Measurements from ENCODE around the gene SNRPB2.

Gene SNRPB2

GRCh38 chr20:16691381-16691780, 38.4 kb upstream of the SNRPB2 start:
- peaks cover 9% of the 10 kb centered on the region for H3K4me1 ChIP-seq (ENCODE audit: insufficient read depth, low read length, poor library complexity, severe bottlenecking)

DNA sequence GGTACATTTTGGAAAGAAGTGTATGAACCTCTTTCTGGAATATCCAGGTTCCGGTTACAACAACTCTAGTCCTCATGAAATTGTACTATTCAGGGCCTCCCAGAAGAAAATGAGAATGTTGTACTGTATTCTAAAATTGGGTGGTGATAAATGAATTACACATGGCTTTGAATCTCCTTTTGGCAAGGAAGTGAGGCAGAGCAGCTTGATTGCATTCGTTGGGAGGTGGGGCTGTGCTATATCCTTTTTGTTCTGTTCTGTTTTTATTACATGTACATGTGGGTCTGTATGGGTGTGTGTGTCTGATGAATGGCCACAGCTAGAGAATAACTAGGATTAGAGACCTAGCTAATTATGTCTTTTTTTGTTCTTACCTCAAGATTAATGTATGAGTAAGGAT, 37.8 kb upstream of the SNRPB2 start:
- Histone ChIP-seq H3K9me2 (replicated peaks; ENCODE audit: low read depth, low read length) (no peaks in the 10 kb centered on the region), H3F3A (ENCODE audit: low read depth) (no peaks in the 10 kb centered on the region), H3K79me2 (ENCODE audit: insufficient read depth, low read length) (no peaks in the 10 kb centered on the region), H3K27me3 (ENCODE audit: insufficient read depth, low read length, poor library complexity, severe bottlenecking) (no peaks in the 10 kb centered on the region), H4K20me1 (ENCODE audit: insufficient read depth, low read length, poor library complexity, severe bottlenecking) (no peaks in the 10 kb centered on the region), H3K9ac (ENCODE audit: low read depth, low read length, poor library complexity, severe bottlenecking) (no peak overlapping the region), H3K9me3 (ENCODE audit: insufficient read depth, low read depth, low read length) (no peaks in the 10 kb centered on the region), H3K36me3 (ENCODE audit: insufficient read depth, low read length) (no peaks in the 10 kb centered on the region), H3K4me2 (ENCODE audit: low read depth, low read length, poor library complexity, severe bottlenecking) (peak overlapping the region; percentile 22), H2AFZ (ENCODE audit: low read length) (peak overlapping the region; percentile 30; the same call in 1 of the 2 replicates), H3K4me3 (ENCODE audit: low read length, poor library complexity, severe bottlenecking) (no peak overlapping the region), H3K4me1 (ENCODE audit: insufficient read depth, low read length, poor library complexity, severe bottlenecking) (peaks cover 9% of the 10 kb centered on the region)
- TF ChIP-seq, protein P1, sequence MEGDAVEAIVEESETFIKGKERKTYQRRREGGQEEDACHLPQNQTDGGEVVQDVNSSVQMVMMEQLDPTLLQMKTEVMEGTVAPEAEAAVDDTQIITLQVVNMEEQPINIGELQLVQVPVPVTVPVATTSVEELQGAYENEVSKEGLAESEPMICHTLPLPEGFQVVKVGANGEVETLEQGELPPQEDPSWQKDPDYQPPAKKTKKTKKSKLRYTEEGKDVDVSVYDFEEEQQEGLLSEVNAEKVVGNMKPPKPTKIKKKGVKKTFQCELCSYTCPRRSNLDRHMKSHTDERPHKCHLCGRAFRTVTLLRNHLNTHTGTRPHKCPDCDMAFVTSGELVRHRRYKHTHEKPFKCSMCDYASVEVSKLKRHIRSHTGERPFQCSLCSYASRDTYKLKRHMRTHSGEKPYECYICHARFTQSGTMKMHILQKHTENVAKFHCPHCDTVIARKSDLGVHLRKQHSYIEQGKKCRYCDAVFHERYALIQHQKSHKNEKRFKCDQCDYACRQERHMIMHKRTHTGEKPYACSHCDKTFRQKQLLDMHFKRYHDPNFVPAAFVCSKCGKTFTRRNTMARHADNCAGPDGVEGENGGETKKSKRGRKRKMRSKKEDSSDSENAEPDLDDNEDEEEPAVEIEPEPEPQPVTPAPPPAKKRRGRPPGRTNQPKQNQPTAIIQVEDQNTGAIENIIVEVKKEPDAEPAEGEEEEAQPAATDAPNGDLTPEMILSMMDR (conservative IDR thresholded peaks at IDR 0.05; ENCODE audit: low read length): no peak
- TF ChIP-seq EZH2phosphoT487 (IDR thresholded peaks at IDR 0.05; ENCODE audit: borderline replicate concordance): no peak

More at GRCh38 chr20:16691381-16691780, 38.4 kb upstream of the SNRPB2 start:
- Histone ChIP-seq H3K9me2 (replicated peaks; ENCODE audit: low read depth, low read length) (no peaks in the 10 kb centered on the region), H3K4me3 (ENCODE audit: low read length, poor library complexity, severe bottlenecking) (no peak overlapping the region), H3K9me3 (ENCODE audit: insufficient read depth, low read depth, low read length) (no peaks in the 10 kb centered on the region), H3K9ac (ENCODE audit: low read depth, low read length, poor library complexity, severe bottlenecking) (no peak overlapping the region), H3F3A (ENCODE audit: low read depth) (no peaks in the 10 kb centered on the region), H3K36me3 (ENCODE audit: insufficient read depth, low read length) (no peaks in the 10 kb centered on the region), H3K79me2 (ENCODE audit: insufficient read depth, low read length) (no peaks in the 10 kb centered on the region), H4K20me1 (ENCODE audit: insufficient read depth, low read length, poor library complexity, severe bottlenecking) (no peaks in the 10 kb centered on the region), H3K27me3 (ENCODE audit: insufficient read depth, low read length, poor library complexity, severe bottlenecking) (no peaks in the 10 kb centered on the region), H3K4me2 (ENCODE audit: low read depth, low read length, poor library complexity, severe bottlenecking) (peak overlapping the region; percentile 22), H2AFZ (ENCODE audit: low read length) (no peak overlapping the region)
- TF ChIP-seq EZH2phosphoT487 (IDR thresholded peaks at IDR 0.05; ENCODE audit: borderline replicate concordance): no peak

GRCh38 chr20:16692442-16692841, 37.4 kb upstream of the SNRPB2 start:
- Histone ChIP-seq H4K20me1 (ENCODE audit: insufficient read depth, low read length, poor library complexity, severe bottlenecking) (no peaks in the 10 kb centered on the region), H3K36me3 (ENCODE audit: insufficient read depth, low read length) (no peaks in the 10 kb centered on the region), H3K4me1 (ENCODE audit: insufficient read depth, low read length, poor library complexity, severe bottlenecking) (peaks cover 9% of the 10 kb centered on the region), H3K4me2 (ENCODE audit: low read depth, low read length, poor library complexity, severe bottlenecking) (no peak overlapping the region), H3K27me3 (ENCODE audit: insufficient read depth, low read length, poor library complexity, severe bottlenecking) (no peaks in the 10 kb centered on the region), H3K9ac (ENCODE audit: low read depth, low read length, poor library complexity, severe bottlenecking) (no peak overlapping the region), H3F3A (ENCODE audit: low read depth) (no peaks in the 10 kb centered on the region), H3K79me2 (ENCODE audit: insufficient read depth, low read length) (no peaks in the 10 kb centered on the region), H3K9me3 (ENCODE audit: insufficient read depth, low read depth, low read length) (no peaks in the 10 kb centered on the region), H2AFZ (ENCODE audit: low read length) (no peak overlapping the region), H3K9me2 (replicated peaks; ENCODE audit: low read depth, low read length) (no peaks in the 10 kb centered on the region), H3K4me3 (ENCODE audit: low read length, poor library complexity, severe bottlenecking) (no peak overlapping the region)
- TF ChIP-seq EZH2phosphoT487 (IDR thresholded peaks at IDR 0.05; ENCODE audit: borderline replicate concordance): no peak
- TF ChIP-seq, protein P1 (conservative IDR thresholded peaks at IDR 0.05; ENCODE audit: low read length): no peak

DNA sequence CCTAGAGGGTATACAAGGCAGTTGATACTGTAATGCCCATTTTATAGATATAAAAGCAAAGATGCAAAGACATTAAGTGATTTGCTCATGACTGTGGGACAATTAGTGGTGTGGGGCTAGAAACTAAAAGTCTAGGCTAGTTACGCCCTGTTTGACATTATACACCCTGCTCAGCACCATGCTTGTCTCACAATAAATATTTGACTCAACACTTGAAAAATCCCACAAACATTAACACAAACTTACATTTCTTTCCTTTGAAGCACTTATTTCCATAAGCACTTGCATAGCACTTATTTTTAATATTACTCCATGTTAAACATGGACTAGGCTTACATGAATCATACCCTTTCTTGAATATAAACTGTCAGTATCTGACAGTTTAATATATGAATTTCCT, 36.5 kb upstream of the SNRPB2 start:
- TF ChIP-seq, protein P1 (conservative IDR thresholded peaks at IDR 0.05; ENCODE audit: low read length): no peak
- no peak for TF ChIP-seq EZH2phosphoT487 (IDR thresholded peaks at IDR 0.05; ENCODE audit: borderline replicate concordance)
- no peaks in the 10 kb centered on the region for H3F3A ChIP-seq (ENCODE audit: low read depth)
- no peak overlapping the region for H2AFZ ChIP-seq (ENCODE audit: low read length)
- H3K4me1 ChIP-seq (ENCODE audit: insufficient read depth, low read length, poor library complexity, severe bottlenecking): peaks cover 9% of the 10 kb centered on the region
- no peak overlapping the region for H3K9ac ChIP-seq (ENCODE audit: low read depth, low read length, poor library complexity, severe bottlenecking)
- no peak overlapping the region for H3K4me3 ChIP-seq (ENCODE audit: low read length, poor library complexity, severe bottlenecking)
- H3K79me2 ChIP-seq (ENCODE audit: insufficient read depth, low read length): no peaks in the 10 kb centered on the region
- H4K20me1 ChIP-seq (ENCODE audit: insufficient read depth, low read length, poor library complexity, severe bottlenecking): no peaks in the 10 kb centered on the region
- no peaks in the 10 kb centered on the region for H3K36me3 ChIP-seq (ENCODE audit: insufficient read depth, low read length)
- H3K9me2 ChIP-seq (replicated peaks; ENCODE audit: low read depth, low read length): no peaks in the 10 kb centered on the region
- no peaks in the 10 kb centered on the region for H3K27me3 ChIP-seq (ENCODE audit: insufficient read depth, low read length, poor library complexity, severe bottlenecking)
- H3K9me3 ChIP-seq (ENCODE audit: insufficient read depth, low read depth, low read length): no peaks in the 10 kb centered on the region
- no peak overlapping the region for H3K4me2 ChIP-seq (ENCODE audit: low read depth, low read length, poor library complexity, severe bottlenecking)
